Calu3 (cell line): ENCODE data around the gene CBX2. TPM values are rescaled to one million over a fixed set of nuclear protein-coding genes. Genes with fewer than 3 reads are reported as not detected.

ENCODE experiments used
- BruUV-seq: library from RNA; stranded (reverse); fragments of 400-500 nt; replicated peaks from 2 replicates; lab custom pipeline; 2021; lab: Mats Ljungman, UMichigan
- CTCF ChIA-PET: fragments of 300-600 bp; sonication (Branson Sonifier 250); formaldehyde crosslinking; loops from one replicate; lab custom pipeline; 2022; ENCODE audit warnings: antibody characterized with exemption; lab: Charles Lee
- DNase-seq: peaks from one replicate; pipeline ENCODE4 v3.0.0; 2022
- H3K27ac Mint-ChIP-seq: one replicate; pipeline ENCODE4 v1.8.0; 2022; ENCODE audit warnings: mixed read lengths; ENCODE audit not compliant: unreplicated experiment
- H3K27me3 Mint-ChIP-seq: one replicate; pipeline ENCODE4 v1.8.0; 2022; ENCODE audit warnings: mixed read lengths; ENCODE audit not compliant: unreplicated experiment
- H3K36me3 Mint-ChIP-seq: one replicate; pipeline ENCODE4 v1.8.0; 2022; ENCODE audit warnings: mild to moderate bottlenecking, moderate library complexity, mixed read lengths; ENCODE audit not compliant: insufficient read depth, unreplicated experiment
- H3K4me1 Mint-ChIP-seq: one replicate; pipeline ENCODE4 v1.8.0; 2022; ENCODE audit warnings: mild to moderate bottlenecking, low read depth, mixed read lengths; ENCODE audit not compliant: unreplicated experiment
- H3K4me3 Mint-ChIP-seq: one replicate; pipeline ENCODE4 v1.8.0; 2022; ENCODE audit warnings: mild to moderate bottlenecking, low read depth, moderate library complexity, mixed read lengths; ENCODE audit not compliant: unreplicated experiment
- H3K9me3 Mint-ChIP-seq: one replicate; pipeline ENCODE4 v1.8.0; 2022; ENCODE audit warnings: low read depth, mixed read lengths; ENCODE audit not compliant: unreplicated experiment
- CTCF ChIP-seq: fragments of 200-600 bp; IDR thresholded peaks from one replicate; pipeline ENCODE4 v1.8.0; 2022; ENCODE audit warnings: antibody characterized with exemption; ENCODE audit not compliant: unreplicated experiment
- intact Hi-C: fragments of 100-400 bp; cut with micrococcal nuclease; formaldehyde crosslinking; loops from one replicate; pipeline ENCODE4 v1.10.0; 2022; ENCODE audit not compliant: unreplicated experiment
- total RNA-seq: library from RNA; stranded (reverse); gene quantifications from 2 replicates; pipeline ENCODE4 v1.2.3, GENCODE V29; 2022

The CBX2 gene
- total RNA-seq, 1 experiment from 2014 or later = 8.3 TPM

- Mint-ChIP-seq H3K27ac (no peak overlapping the region), H3K9me3 (no peaks in the 10 kb centered on the region), H3K27me3 (peaks cover 25% of the 10 kb centered on the region), H3K36me3 (peaks cover 17% of the 10 kb centered on the region), H3K4me1 (peaks cover 7% of the 10 kb centered on the region), H3K4me3 (no peak overlapping the region)
- no TSS peak for BruUV-seq
- CTCF ChIA-PET = no interaction called here
- TF ChIP-seq CTCF = no peak
- intact Hi-C loops = no loop called here
- DNase-seq = no peak
These were observed 3.2 kb downstream of the CBX2 start for GRCh38 chr17:79781012-79781650.

GRCh38 chr17:79781736-79782575 lies 4.0 kb downstream of the CBX2 start:
- H3K27me3 Mint-ChIP-seq = peaks cover 17% of the 10 kb centered on the region
- H3K36me3 Mint-ChIP-seq = peaks cover 17% of the 10 kb centered on the region
- DNase-seq = no peak
- intact Hi-C loops = no loop called here
- H3K4me3 Mint-ChIP-seq = no peak overlapping the region
- CTCF ChIA-PET = no interaction called here
- no peaks in the 10 kb centered on the region for H3K9me3 Mint-ChIP-seq
- no peak for TF ChIP-seq CTCF
- peaks cover 7% of the 10 kb centered on the region for H3K4me1 Mint-ChIP-seq
- H3K27ac Mint-ChIP-seq = no peak overlapping the region
- no TSS peak for BruUV-seq

GRCh38 chr17:79783891-79784290 lies 5.9 kb downstream of the CBX2 start:
- BruUV-seq = no TSS peak
- H3K4me3 Mint-ChIP-seq = no peak overlapping the region
- CTCF ChIA-PET = interaction anchor here (0.8 kb wide), 1 partner anchor 13 kb away, joined by 3 read pairs; the partner anchor contains the start of gene CBX8
- no peak for DNase-seq
- no peaks in the 10 kb centered on the region for H3K9me3 Mint-ChIP-seq
- peaks cover 11% of the 10 kb centered on the region for H3K36me3 Mint-ChIP-seq
- peaks cover 3% of the 10 kb centered on the region for H3K4me1 Mint-ChIP-seq
- H3K27me3 Mint-ChIP-seq = peaks cover 18% of the 10 kb centered on the region
- no peak overlapping the region for H3K27ac Mint-ChIP-seq
- intact Hi-C loops = no loop called here
- TF ChIP-seq CTCF = no peak

- peaks cover 8% of the 10 kb centered on the region for H3K36me3 Mint-ChIP-seq
- no peak for DNase-seq
- H3K27me3 Mint-ChIP-seq = peaks cover 18% of the 10 kb centered on the region
- no peak overlapping the region for H3K4me3 Mint-ChIP-seq
- intact Hi-C loops = no loop called here
- H3K4me1 Mint-ChIP-seq = no peaks in the 10 kb centered on the region
- no peak overlapping the region for H3K27ac Mint-ChIP-seq
- CTCF ChIA-PET = interaction anchor here (0.6 to 0.8 kb wide), 2 partner anchors 12 to 1798 kb away, joined by 3 read pairs; partner anchors contain the start of gene CBX8
- no peak for TF ChIP-seq CTCF
- no peaks in the 10 kb centered on the region for H3K9me3 Mint-ChIP-seq
- no TSS peak for BruUV-seq
These were observed 6.5 kb downstream of the CBX2 start for GRCh38 chr17:79784353-79785016.
